GM19468 (cell line): ENCODE data around the gene BICDL1.
A peak's percentile ranks its signal among the peaks of the same experiment; 100 is the strongest.
"Not testable (repeated sequence)": the region's sequence is repeated elsewhere in the genome, so short reads cannot be mapped to it uniquely, and the experiment has no call there.

Experiments used
- ATAC-seq: cut with Tn5 transposase; IDR thresholded peaks from one replicate; pipeline ENCODE4 v1.9.1; 2021; ENCODE audit warnings: mild to moderate bottlenecking, moderate library complexity, moderate number of reproducible peaks; ENCODE audit not compliant: unreplicated experiment; ENCODE audit errors: extremely low read depth

BICDL1 gene, protein sequence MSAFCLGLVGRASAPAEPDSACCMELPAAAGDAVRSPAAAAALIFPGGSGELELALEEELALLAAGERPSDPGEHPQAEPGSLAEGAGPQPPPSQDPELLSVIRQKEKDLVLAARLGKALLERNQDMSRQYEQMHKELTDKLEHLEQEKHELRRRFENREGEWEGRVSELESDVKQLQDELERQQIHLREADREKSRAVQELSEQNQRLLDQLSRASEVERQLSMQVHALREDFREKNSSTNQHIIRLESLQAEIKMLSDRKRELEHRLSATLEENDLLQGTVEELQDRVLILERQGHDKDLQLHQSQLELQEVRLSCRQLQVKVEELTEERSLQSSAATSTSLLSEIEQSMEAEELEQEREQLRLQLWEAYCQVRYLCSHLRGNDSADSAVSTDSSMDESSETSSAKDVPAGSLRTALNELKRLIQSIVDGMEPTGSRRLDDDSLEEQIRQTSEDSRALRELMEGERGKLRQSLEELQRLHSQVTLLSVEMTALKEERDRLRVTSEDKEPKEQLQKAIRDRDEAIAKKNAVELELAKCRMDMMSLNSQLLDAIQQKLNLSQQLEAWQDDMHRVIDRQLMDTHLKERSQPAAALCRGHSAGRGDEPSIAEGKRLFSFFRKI

DNA sequence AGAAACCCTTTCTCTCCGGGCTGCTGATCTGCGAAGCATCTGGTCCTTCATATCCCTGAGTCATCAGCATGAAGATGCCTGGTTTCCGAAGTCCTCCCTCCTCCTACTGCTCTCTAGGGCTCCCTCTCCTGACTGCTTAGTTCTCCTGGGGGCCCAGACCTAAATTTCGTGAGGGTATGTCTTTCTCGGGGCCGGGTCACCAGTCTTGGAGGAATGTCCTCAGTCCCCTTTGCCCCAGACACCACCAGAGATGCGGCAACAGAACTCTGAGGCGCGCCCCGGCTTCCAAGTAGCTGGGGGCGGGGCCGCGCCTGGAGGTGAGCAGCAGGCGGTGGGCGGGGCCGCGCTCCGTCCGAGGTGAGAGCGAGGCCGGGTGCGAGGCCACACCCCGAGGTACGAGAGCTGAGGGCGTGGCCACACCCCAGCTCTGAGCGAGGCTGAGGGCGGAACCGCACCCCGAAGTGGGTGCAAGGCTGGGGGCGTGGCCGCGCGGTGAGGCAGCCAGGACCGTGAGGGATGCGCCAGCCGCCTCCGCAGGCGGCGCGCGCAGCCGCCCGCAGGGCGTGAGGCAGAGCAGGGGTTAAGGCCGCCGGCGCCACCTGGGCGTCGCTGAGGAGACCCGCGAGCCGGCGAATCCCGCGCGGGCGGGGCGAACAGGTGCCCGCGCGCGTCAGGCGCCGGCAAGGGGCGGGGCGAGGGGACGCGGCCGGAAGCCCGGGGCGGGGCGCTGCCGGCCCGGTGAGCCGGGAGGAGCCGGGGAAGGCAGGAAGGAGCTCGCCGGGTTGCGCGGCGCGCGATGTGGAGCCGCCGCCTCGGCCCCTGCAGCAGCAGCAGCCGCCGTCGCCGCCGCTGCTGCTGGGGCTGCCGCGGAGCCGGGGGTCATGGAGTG, at the start of gene BICDL1:
Gene BICDL1 (plus strand): TSS at position 765 of the 889 bp plus-strand sequence. CDS start 633 bp downstream, outside the sequence.
- peak; percentile 71 for ATAC-seq

GRCh38 chr12:119940897-119941296, 48.1 kb upstream of the BICDL1 start:
- no peak for ATAC-seq

GRCh38 chr12:119942386-119942785, 46.6 kb upstream of the BICDL1 start:
- ATAC-seq: no peak

- ATAC-seq: no peak
Measured at GRCh38 chr12:119946213-119946612, 42.8 kb upstream of the BICDL1 start.

DNA sequence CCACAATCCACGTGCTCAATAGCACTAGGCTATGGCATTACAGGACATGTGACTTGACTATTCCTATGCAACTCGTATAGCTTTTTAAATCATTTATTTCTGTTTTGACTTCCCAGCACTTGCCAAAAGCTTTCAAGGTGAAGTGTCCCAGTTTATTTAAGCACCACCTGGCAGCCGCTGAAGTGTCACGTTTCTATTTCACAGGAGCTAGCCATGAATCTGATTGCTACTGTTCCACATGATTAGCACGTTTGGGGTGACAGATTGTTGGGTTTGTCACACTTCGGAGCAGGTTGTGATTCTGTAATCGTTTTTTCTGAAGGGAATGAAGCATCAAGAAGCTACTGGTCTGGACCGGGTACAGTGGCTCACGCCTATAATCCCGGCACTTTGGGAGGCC, 39.9 kb upstream of the BICDL1 start:
- ATAC-seq: no peak

DNA sequence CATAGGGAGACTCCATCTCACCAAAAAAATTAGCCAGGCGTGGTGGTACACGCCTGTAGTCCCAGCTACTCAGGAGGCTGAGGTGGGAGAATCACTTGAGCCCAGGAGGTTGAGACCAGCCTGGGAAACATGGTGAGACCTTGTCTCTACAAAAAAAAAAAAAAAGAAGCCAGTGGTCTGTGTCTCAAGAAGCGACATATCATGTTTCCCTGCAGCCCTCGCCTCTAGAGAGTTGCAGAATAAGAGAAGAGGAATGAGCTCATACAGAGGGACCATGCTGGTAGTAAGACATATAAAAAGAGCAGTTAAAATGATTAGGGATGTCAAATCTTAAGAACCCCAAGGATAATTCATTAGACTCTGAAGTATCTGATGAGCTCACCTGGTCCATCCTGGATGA, 39.4 kb upstream of the BICDL1 start:
- no peak for ATAC-seq

- no peak for ATAC-seq
Measured at GRCh38 chr12:119956047-119956446, 33.0 kb upstream of the BICDL1 start.

GRCh38 chr12:119957135-119957534, 31.9 kb upstream of the BICDL1 start:
- ATAC-seq: no peak

DNA sequence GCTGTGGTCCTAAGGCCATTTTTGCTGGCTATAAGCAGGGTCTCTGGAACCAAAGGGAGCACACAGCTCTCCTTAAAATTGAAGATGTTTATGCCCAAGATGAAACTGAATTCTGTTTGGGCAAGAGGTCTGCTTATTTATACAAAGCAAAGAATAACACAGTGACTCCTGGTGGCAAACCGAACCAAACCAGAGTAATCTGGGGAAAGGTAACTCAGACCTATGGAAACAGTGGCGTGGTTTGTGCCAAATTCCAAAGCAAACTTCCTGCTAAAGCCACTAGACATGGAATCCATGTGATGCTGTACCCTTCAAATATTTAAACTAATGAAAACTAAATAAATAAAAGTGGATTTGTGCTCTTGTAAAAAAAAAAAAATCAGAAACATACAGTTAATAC, 29.6 kb upstream of the BICDL1 start:
- no peak for ATAC-seq

- no peak for ATAC-seq
Measured at GRCh38 chr12:119964123-119964522, 24.9 kb upstream of the BICDL1 start.

- ATAC-seq: no peak
Measured at GRCh38 chr12:119964929-119965328, 24.1 kb upstream of the BICDL1 start.

GRCh38 chr12:119980242-119980641, 8.8 kb upstream of the BICDL1 start:
- no peak for ATAC-seq

DNA sequence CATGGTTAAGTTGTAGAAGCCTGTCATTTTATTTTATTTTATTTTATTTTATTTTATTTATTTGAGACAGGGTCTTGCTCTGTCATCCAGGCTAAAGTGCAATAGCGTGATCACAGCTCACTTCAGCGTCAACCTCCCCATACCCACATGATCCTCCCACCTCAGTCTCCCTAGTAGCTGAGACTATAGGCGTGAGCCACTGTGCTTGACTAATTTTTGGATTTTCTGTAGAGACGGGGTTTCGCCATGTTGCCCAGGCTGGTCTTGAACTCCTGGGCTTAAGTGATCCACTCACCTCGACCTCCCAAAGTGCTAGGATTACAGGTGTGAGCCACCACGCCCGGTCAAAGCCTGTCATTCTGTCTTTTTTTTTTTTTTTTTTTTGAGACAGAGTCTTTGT, 8.3 kb upstream of the BICDL1 start:
- ATAC-seq: not testable (repeated sequence)

DNA sequence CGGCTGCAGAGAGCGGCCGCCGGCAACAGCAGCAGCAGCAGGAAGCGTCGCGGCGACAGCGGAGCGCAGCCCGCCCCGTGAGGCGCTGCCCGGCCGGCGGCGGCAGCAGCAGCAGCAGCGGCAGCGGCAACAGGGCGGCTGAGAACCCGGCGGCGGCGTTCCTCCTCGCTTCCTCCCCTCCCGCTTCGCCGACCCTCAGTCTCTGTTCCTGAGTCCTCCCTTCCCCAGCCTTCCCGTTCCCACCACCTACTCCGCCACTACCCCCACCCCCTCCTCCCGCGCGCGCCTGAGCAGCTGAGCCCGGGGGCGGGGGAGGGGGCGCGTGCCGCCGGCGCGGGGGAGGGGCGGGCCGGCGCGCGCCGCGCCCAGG, 310 bp downstream of the BICDL1 start:
- peak; percentile 11 for ATAC-seq

DNA sequence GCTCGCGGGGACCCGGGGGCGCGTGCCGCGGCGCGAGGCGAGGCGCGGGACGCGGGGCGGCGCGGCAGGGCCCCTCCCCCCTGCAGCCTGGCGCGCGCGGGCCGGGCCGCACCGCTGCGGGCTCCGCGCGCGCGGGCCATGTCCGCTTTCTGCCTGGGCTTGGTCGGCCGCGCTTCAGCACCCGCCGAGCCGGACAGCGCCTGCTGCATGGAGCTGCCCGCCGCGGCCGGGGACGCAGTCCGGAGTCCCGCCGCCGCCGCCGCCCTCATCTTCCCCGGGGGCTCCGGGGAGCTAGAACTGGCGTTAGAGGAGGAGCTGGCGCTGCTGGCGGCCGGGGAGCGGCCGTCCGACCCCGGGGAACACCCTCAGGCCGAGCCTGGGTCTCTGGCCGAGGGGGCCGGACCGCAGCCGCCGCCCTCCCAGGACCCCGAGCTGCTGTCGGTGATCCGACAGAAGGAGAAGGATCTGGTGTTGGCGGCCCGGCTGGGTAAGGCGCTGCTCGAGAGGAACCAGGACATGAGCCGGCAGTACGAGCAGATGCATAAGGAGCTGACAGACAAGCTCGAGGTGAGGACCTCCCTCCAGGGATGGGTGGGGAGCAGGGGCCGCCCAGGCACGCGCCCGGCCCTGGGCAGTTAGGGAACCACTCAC, 820 bp downstream of the BICDL1 start:
- no peak for ATAC-seq

DNA sequence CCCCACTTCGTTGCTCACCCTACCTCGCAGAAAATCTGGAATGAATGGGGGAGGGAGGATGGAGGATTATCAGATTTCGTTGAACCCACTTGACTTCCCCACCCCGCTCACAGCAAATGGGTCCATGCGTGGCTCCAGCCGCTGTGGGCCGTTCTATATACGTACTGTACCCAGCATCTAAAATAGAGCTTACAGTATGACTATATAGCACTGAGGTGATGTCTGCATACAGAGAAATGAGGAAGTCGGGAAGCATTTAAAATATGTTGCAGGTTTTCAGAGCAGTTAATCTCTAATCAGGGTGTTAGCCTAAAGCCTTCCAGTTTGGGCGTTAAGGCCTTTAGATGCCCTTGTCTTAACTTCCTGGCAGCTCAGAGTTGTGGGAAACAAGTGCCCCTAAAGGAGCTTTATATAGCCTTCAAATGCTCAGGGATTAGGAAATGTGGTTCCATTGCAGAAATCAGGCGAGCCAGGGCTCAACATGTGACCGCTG, 1.4 kb downstream of the BICDL1 start:
- ATAC-seq: no peak

GRCh38 chr12:119992129-119992705, 3.2 kb downstream of the BICDL1 start:
- ATAC-seq: no peak

GRCh38 chr12:119994892-119995658, 6.0 kb downstream of the BICDL1 start:
- no peak for ATAC-seq

- no peak for ATAC-seq
Measured at GRCh38 chr12:119996417-119996816, 7.4 kb downstream of the BICDL1 start.
